Measurements from ENCODE around the gene ZNF646.

ZNF646 gene

DNA sequence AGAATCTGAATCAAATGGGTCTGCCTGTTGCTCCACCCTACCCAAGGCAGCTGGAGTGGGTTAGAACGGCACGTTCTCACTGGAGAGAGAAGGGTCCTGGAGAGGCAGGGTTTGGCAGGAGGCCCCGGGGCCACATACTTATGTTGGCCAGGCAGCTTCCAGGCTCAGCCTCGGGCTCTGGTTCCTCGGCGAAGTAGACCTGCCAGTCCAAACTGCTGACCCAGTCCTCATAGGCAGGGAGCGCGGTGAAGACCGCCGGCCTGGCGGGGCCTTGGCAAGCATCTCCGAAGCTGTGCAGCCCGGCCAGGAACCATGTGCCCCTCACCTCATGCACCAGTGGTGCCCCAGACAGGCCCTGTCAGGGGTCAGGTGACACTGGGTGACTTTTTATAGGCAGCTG is 9.8 kb downstream of the ZNF646 start:
- TF ChIP-seq, protein P1, sequence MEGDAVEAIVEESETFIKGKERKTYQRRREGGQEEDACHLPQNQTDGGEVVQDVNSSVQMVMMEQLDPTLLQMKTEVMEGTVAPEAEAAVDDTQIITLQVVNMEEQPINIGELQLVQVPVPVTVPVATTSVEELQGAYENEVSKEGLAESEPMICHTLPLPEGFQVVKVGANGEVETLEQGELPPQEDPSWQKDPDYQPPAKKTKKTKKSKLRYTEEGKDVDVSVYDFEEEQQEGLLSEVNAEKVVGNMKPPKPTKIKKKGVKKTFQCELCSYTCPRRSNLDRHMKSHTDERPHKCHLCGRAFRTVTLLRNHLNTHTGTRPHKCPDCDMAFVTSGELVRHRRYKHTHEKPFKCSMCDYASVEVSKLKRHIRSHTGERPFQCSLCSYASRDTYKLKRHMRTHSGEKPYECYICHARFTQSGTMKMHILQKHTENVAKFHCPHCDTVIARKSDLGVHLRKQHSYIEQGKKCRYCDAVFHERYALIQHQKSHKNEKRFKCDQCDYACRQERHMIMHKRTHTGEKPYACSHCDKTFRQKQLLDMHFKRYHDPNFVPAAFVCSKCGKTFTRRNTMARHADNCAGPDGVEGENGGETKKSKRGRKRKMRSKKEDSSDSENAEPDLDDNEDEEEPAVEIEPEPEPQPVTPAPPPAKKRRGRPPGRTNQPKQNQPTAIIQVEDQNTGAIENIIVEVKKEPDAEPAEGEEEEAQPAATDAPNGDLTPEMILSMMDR (conservative IDR thresholded peaks at IDR 0.05; ENCODE audit: low read length), result no peak
- no peak overlapping the region for H3K4me3 ChIP-seq (ENCODE audit: low read length)
- DNase-seq (ENCODE audit: low read depth), result no peak

DNA sequence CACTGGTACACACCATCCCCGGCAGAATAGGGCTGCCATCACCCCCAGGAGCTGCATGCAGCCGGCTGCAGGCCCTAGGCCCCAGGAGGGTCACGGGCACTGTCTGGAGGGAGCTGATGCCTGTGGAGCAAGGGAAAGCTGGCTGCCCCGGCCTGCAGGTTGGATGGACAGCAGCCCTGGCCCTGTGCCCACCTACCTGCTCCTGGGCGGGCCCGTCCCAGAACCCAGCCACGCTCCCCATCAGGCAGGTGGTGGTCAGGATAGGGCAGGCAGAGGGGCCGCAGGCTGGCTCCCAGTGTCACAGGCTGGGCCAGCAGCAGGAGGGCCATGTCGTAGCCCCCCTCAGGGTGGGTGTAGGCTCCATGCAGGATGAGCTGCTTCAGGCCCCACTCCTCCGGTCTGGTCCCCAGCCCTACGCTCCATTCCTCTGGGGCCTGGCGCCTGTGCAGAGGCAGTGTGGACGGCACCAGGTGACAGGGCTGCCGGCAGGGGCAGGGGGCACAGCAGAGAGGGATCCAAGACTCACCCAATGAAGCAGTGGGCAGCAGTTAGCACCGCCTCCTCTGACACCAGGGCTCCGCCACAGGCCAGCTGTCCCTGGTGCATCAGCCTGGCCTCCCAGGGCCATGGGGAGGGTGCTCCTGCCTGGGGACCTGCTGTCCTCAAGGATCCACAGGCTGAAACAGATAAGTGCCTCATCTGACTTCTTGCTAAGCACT is 10.5 kb downstream of the ZNF646 start:
- DNase-seq (ENCODE audit: low read depth), result no peak
- TF ChIP-seq, protein P1 (conservative IDR thresholded peaks at IDR 0.05; ENCODE audit: low read length), result no peak

DNA sequence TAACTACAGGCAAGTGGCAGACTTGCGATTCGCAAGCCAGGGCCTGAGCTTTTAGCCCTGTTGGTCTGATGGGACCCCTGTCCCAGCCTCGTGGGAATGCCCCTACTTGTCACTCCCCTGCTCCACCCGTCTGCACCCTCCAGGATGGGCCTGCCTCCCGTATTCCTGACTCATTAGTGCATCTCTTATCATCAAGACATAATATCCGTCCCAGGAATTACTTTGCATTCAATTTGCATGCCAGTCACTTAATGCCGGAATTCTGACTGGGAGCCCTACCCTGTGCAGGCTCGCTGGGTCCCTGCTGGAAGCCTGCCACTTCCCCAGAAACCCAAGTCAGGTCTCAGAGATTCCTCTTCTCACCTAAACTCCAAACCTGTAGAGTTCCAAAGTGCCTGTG is 11.2 kb downstream of the ZNF646 start:
- TF ChIP-seq, protein P1 (conservative IDR thresholded peaks at IDR 0.05; ENCODE audit: low read length), result no peak
- no peak for DNase-seq (ENCODE audit: low read depth)
- H3K4me3 ChIP-seq (ENCODE audit: low read length), result no peak overlapping the region

More for the DNA sequence above, 10.5 kb downstream of the ZNF646 start:
- H3K4me3 ChIP-seq (ENCODE audit: low read length), result no peak overlapping the region

GRCh38 chr16:31085873-31086628 is 11.8 kb downstream of the ZNF646 start:
- TF ChIP-seq, protein P1 (conservative IDR thresholded peaks at IDR 0.05; ENCODE audit: low read length), result no peak
- DNase-seq (ENCODE audit: low read depth), result no peak
- H3K4me3 ChIP-seq (ENCODE audit: low read length), result no peak overlapping the region

DNA sequence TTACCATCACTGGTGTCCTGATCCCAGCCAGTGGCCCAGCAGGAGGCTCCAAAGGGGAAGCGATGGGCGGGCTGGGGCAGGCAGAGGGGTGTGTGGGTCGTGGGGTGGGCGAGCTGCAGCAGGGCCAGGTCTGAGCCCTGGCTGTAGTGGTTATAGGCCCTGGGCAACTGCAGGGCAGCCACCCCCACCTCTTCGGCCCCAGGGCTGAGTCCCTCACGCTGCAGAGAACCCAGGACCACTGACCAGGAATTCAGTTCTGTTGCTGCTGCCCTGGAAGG is 12.3 kb downstream of the ZNF646 start:
- no peak for DNase-seq (ENCODE audit: low read depth)
- H3K4me3 ChIP-seq (ENCODE audit: low read length), result no peak overlapping the region
- TF ChIP-seq, protein P1 (conservative IDR thresholded peaks at IDR 0.05; ENCODE audit: low read length), result no peak

DNA sequence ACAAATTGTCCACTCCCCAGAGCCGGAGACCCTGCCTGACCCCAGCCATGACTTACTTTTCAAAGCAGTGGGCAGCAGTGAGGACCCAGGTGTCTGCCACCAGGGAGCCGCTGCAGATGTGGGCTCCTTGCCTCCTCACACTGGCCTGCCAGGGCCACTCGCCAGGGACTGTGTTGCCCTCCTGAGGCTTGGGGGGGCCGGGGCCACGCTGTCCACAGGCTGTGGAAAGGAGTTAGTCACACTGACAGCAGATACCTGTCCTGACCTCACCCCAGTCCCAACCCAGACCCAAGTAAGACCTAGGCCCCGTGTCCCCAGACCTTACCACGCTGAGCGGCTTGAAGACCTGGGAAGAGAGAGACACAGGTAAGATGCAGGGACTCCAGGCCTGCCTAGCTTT is 13.3 kb downstream of the ZNF646 start:
- TF ChIP-seq, protein P1 (conservative IDR thresholded peaks at IDR 0.05; ENCODE audit: low read length), result no peak
- no peak overlapping the region for H3K4me3 ChIP-seq (ENCODE audit: low read length)
- DNase-seq (ENCODE audit: low read depth), result no peak

GRCh38 chr16:31087971-31088370 is 13.7 kb downstream of the ZNF646 start:
- TF ChIP-seq, protein P1 (conservative IDR thresholded peaks at IDR 0.05; ENCODE audit: low read length), result no peak
- no peak for DNase-seq (ENCODE audit: low read depth)
- no peak overlapping the region for H3K4me3 ChIP-seq (ENCODE audit: low read length)
